Measurements from ENCODE around the gene NVL.
"Not testable (repeated sequence)": the region's sequence is repeated elsewhere in the genome, so short reads cannot be mapped to it uniquely, and the experiment has no call there.

The NVL gene

GRCh38 chr1:224317383-224318045, 12.5 kb downstream of the NVL start:
- Histone ChIP-seq H3K4me3 (ENCODE audit: low read depth in 1 of 5, low read length in 5 of 5) (no peak overlapping the region), H3K9me3 (ENCODE audit: control insufficient read depth in 5 of 5, low read length in 5 of 5) (no peaks in the 10 kb centered on the region), H3K9ac (ENCODE audit: low read length in 5 of 5) (no peak overlapping the region), H3K27me3 (ENCODE audit: control insufficient read depth in 5 of 5, insufficient read depth in 4 of 5, low read length in 5 of 5) (no peaks in the 10 kb centered on the region), H3K4me1 (ENCODE audit: control insufficient read depth in 5 of 5, insufficient read depth in 5 of 5, low read length in 5 of 5) (no peaks in the 10 kb centered on the region), H3K27ac (ENCODE audit: low read depth, low read length) (no peak overlapping the region), H3K36me3 (ENCODE audit: control insufficient read depth in 5 of 5, insufficient read depth in 5 of 5, low read length in 5 of 5) (peaks cover 15 to 26% (median 24%) of the 10 kb centered on the region in 5 donors)

- no peak overlapping the region for H3K4me3 ChIP-seq (ENCODE audit: low read depth in 1 of 5, low read length in 5 of 5)
- no peak overlapping the region for H3K27ac ChIP-seq (ENCODE audit: low read depth, low read length)
- H3K4me1 ChIP-seq (ENCODE audit: control insufficient read depth in 5 of 5, insufficient read depth in 5 of 5, low read length in 5 of 5), result no peaks in the 10 kb centered on the region
- H3K27me3 ChIP-seq (ENCODE audit: control insufficient read depth in 5 of 5, insufficient read depth in 4 of 5, low read length in 5 of 5), result no peaks in the 10 kb centered on the region
- no peak overlapping the region for H3K9ac ChIP-seq (ENCODE audit: low read length in 5 of 5)
- peaks cover 18 to 51% (median 47%) of the 10 kb centered on the region in 5 donors for H3K36me3 ChIP-seq (ENCODE audit: control insufficient read depth in 5 of 5, insufficient read depth in 5 of 5, low read length in 5 of 5)
- no peaks in the 10 kb centered on the region for H3K9me3 ChIP-seq (ENCODE audit: control insufficient read depth in 5 of 5, low read length in 5 of 5)
Observed at GRCh38 chr1:224312025-224312424, 17.9 kb downstream of the NVL start.

- not testable (repeated sequence) for H3K27me3 ChIP-seq (ENCODE audit: control insufficient read depth in 5 of 5, insufficient read depth in 4 of 5, low read length in 5 of 5); H3K9me3 ChIP-seq (ENCODE audit: control insufficient read depth in 5 of 5, low read length in 5 of 5); H3K4me1 ChIP-seq (ENCODE audit: control insufficient read depth in 5 of 5, insufficient read depth in 5 of 5, low read length in 5 of 5); H3K4me3 ChIP-seq (ENCODE audit: low read depth in 1 of 5, low read length in 5 of 5); H3K9ac ChIP-seq (ENCODE audit: low read length in 5 of 5); H3K27ac ChIP-seq (ENCODE audit: low read depth, low read length)
- H3K36me3 ChIP-seq (ENCODE audit: control insufficient read depth in 5 of 5, insufficient read depth in 5 of 5, low read length in 5 of 5), result peaks cover 19 to 54% (median 48%) of the 10 kb centered on the region in 5 donors
Observed at GRCh38 chr1:224311503-224311902, 18.5 kb downstream of the NVL start.

- Histone ChIP-seq H3K27me3 (ENCODE audit: control insufficient read depth in 5 of 5, insufficient read depth in 4 of 5, low read length in 5 of 5) (no peaks in the 10 kb centered on the region), H3K4me1 (ENCODE audit: control insufficient read depth in 5 of 5, insufficient read depth in 5 of 5, low read length in 5 of 5) (no peaks in the 10 kb centered on the region), H3K36me3 (ENCODE audit: control insufficient read depth in 5 of 5, insufficient read depth in 5 of 5, low read length in 5 of 5) (peaks cover 22 to 66% (median 56%) of the 10 kb centered on the region in 5 donors), H3K27ac (ENCODE audit: low read depth, low read length) (no peak overlapping the region), H3K9ac (ENCODE audit: low read length in 5 of 5) (no peak overlapping the region), H3K4me3 (ENCODE audit: low read depth in 1 of 5, low read length in 5 of 5) (no peak overlapping the region), H3K9me3 (ENCODE audit: control insufficient read depth in 5 of 5, low read length in 5 of 5) (no peaks in the 10 kb centered on the region)
Observed at GRCh38 chr1:224308064-224308463, 21.9 kb downstream of the NVL start.

- Histone ChIP-seq H3K27ac (ENCODE audit: low read depth, low read length) (no peak overlapping the region), H3K4me3 (ENCODE audit: low read depth in 1 of 5, low read length in 5 of 5) (no peak overlapping the region), H3K9ac (ENCODE audit: low read length in 5 of 5) (no peak overlapping the region), H3K9me3 (ENCODE audit: control insufficient read depth in 5 of 5, low read length in 5 of 5) (no peaks in the 10 kb centered on the region), H3K4me1 (ENCODE audit: control insufficient read depth in 5 of 5, insufficient read depth in 5 of 5, low read length in 5 of 5) (no peaks in the 10 kb centered on the region), H3K27me3 (ENCODE audit: control insufficient read depth in 5 of 5, insufficient read depth in 4 of 5, low read length in 5 of 5) (no peaks in the 10 kb centered on the region), H3K36me3 (ENCODE audit: control insufficient read depth in 5 of 5, insufficient read depth in 5 of 5, low read length in 5 of 5) (peaks cover 29 to 75% (median 69%) of the 10 kb centered on the region in 5 donors)
Observed at GRCh38 chr1:224304767-224305166, 25.2 kb downstream of the NVL start.

GRCh38 chr1:224302947-224303346, 27.0 kb downstream of the NVL start:
- no peaks in the 10 kb centered on the region for H3K4me1 ChIP-seq (ENCODE audit: control insufficient read depth in 5 of 5, insufficient read depth in 5 of 5, low read length in 5 of 5)
- H3K36me3 ChIP-seq (ENCODE audit: control insufficient read depth in 5 of 5, insufficient read depth in 5 of 5, low read length in 5 of 5), result peaks cover 45 to 89% (median 75%) of the 10 kb centered on the region in 5 donors
- H3K27ac ChIP-seq (ENCODE audit: low read depth, low read length), result no peak overlapping the region
- no peaks in the 10 kb centered on the region for H3K9me3 ChIP-seq (ENCODE audit: control insufficient read depth in 5 of 5, low read length in 5 of 5)
- no peaks in the 10 kb centered on the region for H3K27me3 ChIP-seq (ENCODE audit: control insufficient read depth in 5 of 5, insufficient read depth in 4 of 5, low read length in 5 of 5)
- no peak overlapping the region for H3K9ac ChIP-seq (ENCODE audit: low read length in 5 of 5)
- no peak overlapping the region for H3K4me3 ChIP-seq (ENCODE audit: low read depth in 1 of 5, low read length in 5 of 5)

GRCh38 chr1:224301391-224301790, 28.6 kb downstream of the NVL start:
- no peak overlapping the region for H3K27ac ChIP-seq (ENCODE audit: low read depth, low read length)
- no peak overlapping the region for H3K9ac ChIP-seq (ENCODE audit: low read length in 5 of 5)
- no peak overlapping the region for H3K4me3 ChIP-seq (ENCODE audit: low read depth in 1 of 5, low read length in 5 of 5)
- H3K36me3 ChIP-seq (ENCODE audit: control insufficient read depth in 5 of 5, insufficient read depth in 5 of 5, low read length in 5 of 5), result peaks cover 45 to 85% (median 69%) of the 10 kb centered on the region in 5 donors
- H3K9me3 ChIP-seq (ENCODE audit: control insufficient read depth in 5 of 5, low read length in 5 of 5), result no peaks in the 10 kb centered on the region
- H3K4me1 ChIP-seq (ENCODE audit: control insufficient read depth in 5 of 5, insufficient read depth in 5 of 5, low read length in 5 of 5), result no peaks in the 10 kb centered on the region
- no peaks in the 10 kb centered on the region for H3K27me3 ChIP-seq (ENCODE audit: control insufficient read depth in 5 of 5, insufficient read depth in 4 of 5, low read length in 5 of 5)

- Histone ChIP-seq H3K4me3 (ENCODE audit: low read depth in 1 of 5, low read length in 5 of 5) (no peak overlapping the region), H3K9me3 (ENCODE audit: control insufficient read depth in 5 of 5, low read length in 5 of 5) (no peaks in the 10 kb centered on the region), H3K27ac (ENCODE audit: low read depth, low read length) (no peak overlapping the region), H3K36me3 (ENCODE audit: control insufficient read depth in 5 of 5, insufficient read depth in 5 of 5, low read length in 5 of 5) (peaks cover 47 to 85% (median 70%) of the 10 kb centered on the region in 5 donors), H3K4me1 (ENCODE audit: control insufficient read depth in 5 of 5, insufficient read depth in 5 of 5, low read length in 5 of 5) (no peaks in the 10 kb centered on the region), H3K9ac (ENCODE audit: low read length in 5 of 5) (no peak overlapping the region), H3K27me3 (ENCODE audit: control insufficient read depth in 5 of 5, insufficient read depth in 4 of 5, low read length in 5 of 5) (no peaks in the 10 kb centered on the region)
Observed at GRCh38 chr1:224300346-224300745, 29.6 kb downstream of the NVL start.

GRCh38 chr1:224298346-224299330, 31.3 kb downstream of the NVL start:
- Histone ChIP-seq H3K4me1 (ENCODE audit: control insufficient read depth in 5 of 5, insufficient read depth in 5 of 5, low read length in 5 of 5) (no peaks in the 10 kb centered on the region), H3K9ac (ENCODE audit: low read length in 5 of 5) (no peak overlapping the region), H3K27ac (ENCODE audit: low read depth, low read length) (no peak overlapping the region), H3K4me3 (ENCODE audit: low read depth in 1 of 5, low read length in 5 of 5) (no peak overlapping the region), H3K27me3 (ENCODE audit: control insufficient read depth in 5 of 5, insufficient read depth in 4 of 5, low read length in 5 of 5) (no peaks in the 10 kb centered on the region), H3K36me3 (ENCODE audit: control insufficient read depth in 5 of 5, insufficient read depth in 5 of 5, low read length in 5 of 5) (peaks cover 40 to 88% (median 70%) of the 10 kb centered on the region in 5 donors), H3K9me3 (ENCODE audit: control insufficient read depth in 5 of 5, low read length in 5 of 5) (no peaks in the 10 kb centered on the region)

- Histone ChIP-seq H3K36me3 (ENCODE audit: control insufficient read depth in 5 of 5, insufficient read depth in 5 of 5, low read length in 5 of 5) (peaks cover 50 to 81% (median 59%) of the 10 kb centered on the region in 5 donors), H3K4me1 (ENCODE audit: control insufficient read depth in 5 of 5, insufficient read depth in 5 of 5, low read length in 5 of 5) (no peaks in the 10 kb centered on the region), H3K4me3 (ENCODE audit: low read depth in 1 of 5, low read length in 5 of 5) (no peak overlapping the region), H3K27me3 (ENCODE audit: control insufficient read depth in 5 of 5, insufficient read depth in 4 of 5, low read length in 5 of 5) (no peaks in the 10 kb centered on the region), H3K9me3 (ENCODE audit: control insufficient read depth in 5 of 5, low read length in 5 of 5) (no peaks in the 10 kb centered on the region), H3K27ac (ENCODE audit: low read depth, low read length) (no peak overlapping the region), H3K9ac (ENCODE audit: low read length in 5 of 5) (no peak overlapping the region)
Observed at GRCh38 chr1:224294775-224295174, 35.2 kb downstream of the NVL start.
